HG03469 (cell line): Measurements from ENCODE around the gene MYH10.

ENCODE experiments used
- ATAC-seq: cut with Tn5 transposase; IDR thresholded peaks from one replicate; pipeline ENCODE4 v1.9.1; 2021; ENCODE audit warnings: mild to moderate bottlenecking, moderate library complexity, moderate number of reproducible peaks; ENCODE audit not compliant: unreplicated experiment

MYH10 gene

GRCh38 chr17:8649157-8650118 lies 18.9 kb upstream of the MYH10 start:
- no peak for ATAC-seq

- no peak for ATAC-seq
Measured at GRCh38 chr17:8647956-8648355, 17.4 kb upstream of the MYH10 start.

- ATAC-seq, result no peak
Measured at GRCh38 chr17:8647202-8647601, 16.7 kb upstream of the MYH10 start.

GRCh38 chr17:8644507-8644902 lies 14.0 kb upstream of the MYH10 start:
- no peak for ATAC-seq

DNA sequence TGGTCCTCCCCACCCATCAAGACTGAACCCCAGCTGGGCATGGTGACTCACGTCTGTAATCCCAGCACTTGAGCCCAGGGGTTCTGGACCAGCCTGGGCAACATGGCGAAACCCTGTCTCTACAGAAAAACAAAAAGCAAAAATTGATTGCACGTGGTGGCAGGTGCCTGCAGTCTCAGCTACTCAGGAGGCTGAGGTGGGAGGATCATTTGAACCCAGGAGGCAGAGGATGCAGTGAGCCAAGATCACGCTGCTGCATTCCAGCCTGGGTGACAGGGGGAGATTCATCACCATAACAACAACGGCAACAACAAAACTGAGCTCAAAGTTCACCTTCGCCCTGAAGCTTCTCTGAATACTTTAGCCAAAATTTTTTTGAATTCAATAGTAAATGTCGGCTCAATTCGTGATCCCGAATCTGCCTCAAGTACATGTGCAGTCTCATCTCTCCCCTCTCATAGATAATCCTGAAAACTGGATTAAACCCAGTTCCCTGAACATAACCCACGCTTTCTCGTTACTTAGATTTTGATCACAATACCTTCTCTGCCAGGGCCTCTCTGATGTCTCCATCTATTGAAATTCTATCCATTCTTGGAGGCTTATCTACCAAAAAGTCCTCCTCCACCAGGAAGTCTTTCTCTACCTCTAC lies 13.5 kb upstream of the MYH10 start:
- no peak for ATAC-seq

- no peak for ATAC-seq
Measured at GRCh38 chr17:8639709-8640108, 9.2 kb upstream of the MYH10 start.

DNA sequence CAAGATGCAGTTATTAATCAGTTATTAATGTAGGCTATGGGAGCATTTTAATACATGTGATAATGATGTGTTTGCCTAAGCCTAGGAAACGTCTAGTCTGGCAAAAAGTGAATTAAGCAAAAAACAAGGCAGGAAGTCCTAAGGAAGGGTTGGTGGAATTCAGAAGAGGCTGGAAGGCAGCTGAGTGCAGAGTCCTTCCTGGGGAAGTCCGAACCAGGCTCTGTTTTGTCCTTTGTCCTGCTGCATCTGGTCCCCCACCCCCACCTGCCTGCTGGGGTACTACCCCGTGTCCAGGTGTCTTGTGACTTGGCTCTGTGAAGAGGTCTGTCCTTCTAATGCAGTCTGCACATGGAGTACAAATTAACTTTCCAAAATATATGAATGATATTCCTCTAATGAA lies 1.5 kb upstream of the MYH10 start:
- ATAC-seq, result no peak

DNA sequence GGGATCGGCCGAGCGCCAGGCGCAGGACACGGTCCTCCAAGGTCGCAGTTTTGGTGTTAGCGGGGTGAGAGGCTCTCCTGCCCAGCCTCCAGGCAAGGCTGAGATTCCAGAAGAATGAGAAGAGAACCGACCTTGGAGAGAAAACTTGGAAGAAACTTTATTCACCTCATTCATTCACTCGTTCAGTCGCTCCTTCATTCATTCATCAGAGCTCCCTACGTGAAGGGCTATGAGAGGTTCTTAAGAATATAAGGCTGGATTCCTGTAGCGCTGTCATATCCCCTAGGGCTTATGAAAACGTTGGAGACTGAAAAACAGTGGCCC lies 991 bp upstream of the MYH10 start:
- no peak for ATAC-seq

DNA sequence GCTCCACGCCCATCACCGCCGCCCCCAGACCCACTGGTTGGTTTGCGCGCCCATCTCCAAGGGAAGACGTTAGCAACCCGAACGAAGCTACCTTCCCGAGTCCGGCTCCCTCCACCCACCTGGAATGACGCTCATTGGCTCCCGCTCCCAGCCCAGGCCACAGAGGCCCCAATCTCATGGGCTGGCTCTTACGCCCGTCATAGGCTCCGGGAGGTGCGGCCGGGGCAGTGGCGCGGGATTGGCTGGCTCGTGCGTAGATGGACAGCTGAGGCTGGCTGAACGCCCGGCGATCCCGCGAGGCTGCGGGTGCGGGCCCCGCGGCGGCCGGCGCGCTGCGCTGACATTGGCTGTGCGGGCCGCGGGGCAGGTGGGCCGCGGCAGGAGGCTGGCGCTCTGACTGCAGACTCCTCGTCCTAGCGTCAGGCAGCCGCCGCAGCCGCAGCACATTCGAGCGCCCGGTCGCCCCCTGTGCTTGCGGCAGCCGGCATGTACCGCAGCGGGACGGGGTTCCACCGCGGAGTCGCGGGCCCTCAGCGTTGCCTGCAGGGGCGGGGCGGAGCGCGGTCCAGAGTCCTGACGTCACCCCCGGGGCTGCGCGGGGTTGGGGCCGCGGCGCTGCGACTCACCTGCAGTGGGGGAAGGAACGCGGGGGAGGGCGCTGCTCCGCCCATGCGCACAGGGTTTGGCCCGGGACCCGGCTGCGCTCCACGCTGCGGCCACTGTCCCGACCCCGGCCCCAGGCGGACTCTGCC lies 453 bp upstream of the MYH10 start:
- ATAC-seq, result peak; percentile 80

- ATAC-seq, result no peak
Measured at GRCh38 chr17:8629371-8630226, 926 bp downstream of the MYH10 start.

GRCh38 chr17:8628609-8629169 lies 1.8 kb downstream of the MYH10 start:
- ATAC-seq, result no peak

DNA sequence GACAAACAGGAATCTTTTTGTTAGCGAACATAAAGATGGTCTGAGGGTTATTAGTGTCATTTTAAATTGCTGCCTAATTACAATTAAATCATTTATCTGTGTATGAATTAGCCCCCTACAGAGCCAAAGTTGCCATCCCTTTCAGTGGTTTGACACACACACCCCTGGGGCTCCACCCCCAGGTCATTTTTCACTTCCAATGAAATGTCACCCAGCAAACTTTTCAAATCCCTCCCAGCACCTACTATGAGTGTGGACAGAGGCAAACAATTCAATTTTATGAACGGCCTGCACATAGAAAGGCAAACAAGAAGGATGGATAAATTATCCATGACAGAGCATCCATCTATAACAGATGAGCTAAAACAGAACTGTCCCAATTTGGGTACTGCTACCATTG lies 2.4 kb downstream of the MYH10 start:
- ATAC-seq, result no peak

DNA sequence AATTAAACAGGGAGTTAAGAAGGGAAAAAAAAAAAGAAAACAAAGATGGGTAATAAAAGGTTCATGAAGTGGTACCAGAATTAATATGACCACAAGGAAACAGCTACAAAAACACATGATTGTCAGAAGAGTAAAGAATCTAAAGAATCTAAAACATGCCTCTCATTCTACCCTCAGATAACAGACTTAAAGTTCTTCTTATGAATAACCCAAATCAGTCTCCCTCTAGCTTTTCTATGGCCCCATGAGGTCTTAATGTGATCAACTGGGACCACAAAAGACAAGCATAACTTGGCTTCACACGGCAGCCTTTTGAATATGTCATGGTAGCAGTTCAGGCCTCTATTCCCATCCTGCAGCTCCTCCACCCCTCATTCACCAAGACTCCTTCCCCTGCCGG lies 6.9 kb downstream of the MYH10 start:
- no peak for ATAC-seq

DNA sequence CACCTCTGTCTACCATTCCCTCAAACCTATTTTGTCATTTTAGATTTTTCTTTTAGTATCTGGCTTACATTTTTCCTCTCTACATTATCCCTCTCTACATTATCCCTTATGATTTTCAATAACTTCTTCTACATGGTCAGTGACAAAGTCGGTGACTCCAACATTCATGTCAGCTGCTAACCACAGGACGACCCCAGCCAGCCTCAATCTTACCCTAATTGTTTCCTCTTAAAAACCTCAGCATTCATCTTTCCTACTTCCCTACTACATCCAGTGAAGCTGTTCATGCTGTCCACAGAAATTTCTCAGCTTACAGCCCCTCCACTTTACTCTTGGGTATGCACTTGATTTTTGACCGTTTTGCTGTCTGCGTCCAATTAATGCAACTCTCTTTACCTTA lies 8.3 kb downstream of the MYH10 start:
- no peak for ATAC-seq

DNA sequence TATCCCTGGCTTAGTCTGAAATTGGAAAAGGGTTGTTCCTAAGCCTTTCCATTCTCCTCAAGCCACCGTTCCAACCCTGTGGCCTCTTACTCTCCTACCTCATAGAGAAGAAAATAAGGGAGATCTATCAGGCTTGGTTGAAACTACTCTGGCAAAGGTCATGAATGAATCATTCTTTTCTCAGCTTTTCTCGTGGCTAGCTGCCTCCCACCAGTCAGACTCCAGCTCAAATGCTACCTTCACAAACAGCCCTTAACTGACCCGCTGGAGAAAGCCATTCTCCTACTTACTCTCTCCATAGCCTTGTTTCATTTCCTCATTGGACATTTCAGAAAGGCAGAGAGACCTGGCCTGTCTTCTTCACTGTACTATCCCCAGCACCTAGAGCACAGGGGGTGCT lies 8.9 kb downstream of the MYH10 start:
- ATAC-seq, result no peak

GRCh38 chr17:8619294-8619693 lies 11.2 kb downstream of the MYH10 start:
- no peak for ATAC-seq

- ATAC-seq, result no peak
Measured at GRCh38 chr17:8618825-8619224, 11.7 kb downstream of the MYH10 start.

GRCh38 chr17:8614988-8615387 lies 15.5 kb downstream of the MYH10 start:
- ATAC-seq, result no peak

DNA sequence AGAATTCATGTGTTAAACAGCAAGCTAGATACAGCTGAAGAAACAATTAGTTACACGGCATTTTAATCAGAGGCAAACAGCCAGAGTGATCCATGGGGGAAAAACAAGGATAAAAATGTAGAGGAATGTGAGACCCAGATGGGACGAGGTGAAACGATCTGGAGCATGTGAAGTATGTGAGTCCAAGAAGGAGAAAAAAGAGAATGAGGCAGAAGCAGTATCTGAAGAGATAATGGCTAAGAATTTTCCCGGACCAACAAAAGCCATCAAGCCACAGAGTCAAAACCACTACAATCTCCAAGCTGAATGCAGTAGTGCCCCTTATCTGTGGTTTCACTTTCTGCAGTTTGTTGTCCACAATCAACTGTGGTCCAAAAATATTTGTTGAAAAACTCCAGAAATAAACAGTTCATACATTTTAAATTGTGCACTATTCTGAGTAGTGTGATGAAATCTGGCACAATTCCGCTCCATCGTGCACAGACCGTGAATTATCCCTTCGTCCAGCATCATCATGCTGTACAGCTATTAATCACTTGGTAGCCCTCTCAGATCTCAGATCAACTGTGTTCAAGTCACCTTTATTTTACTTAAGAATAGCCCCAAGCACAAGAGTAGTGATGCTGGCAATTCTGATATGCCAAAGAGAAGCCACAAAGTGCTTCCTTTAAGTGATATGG lies 18.8 kb downstream of the MYH10 start:
- no peak for ATAC-seq

GRCh38 chr17:8611137-8611536 lies 19.4 kb downstream of the MYH10 start:
- ATAC-seq, result no peak
